Upper lobe of right lung (tissue), 1 donor: ENCODE measurements around the gene ZNF184. TPM values are rescaled to one million over a fixed set of nuclear protein-coding genes. Genes with fewer than 3 reads are reported as not detected.

Experiments
- ATAC-seq: fragments of 200-7000 bp; cut with Tn5 transposase; one replicate; pipeline ENCODE4 v1.9.1; 2020; ENCODE audit warnings: mild to moderate bottlenecking, moderate library complexity
- DNase-seq: peaks from one replicate; pipeline ENCODE4 v3.0.0-alpha.2; 2020
- H3K27ac ChIP-seq: fragments of 200-600 bp; one replicate; pipeline ENCODE4 v1.8.0; 2022
- H3K27me3 ChIP-seq: fragments of 200-600 bp; one replicate; pipeline ENCODE4 v1.8.0; 2022; ENCODE audit warnings: mild to moderate bottlenecking
- H3K36me3 ChIP-seq: fragments of 200-600 bp; one replicate; pipeline ENCODE4 v1.8.0; 2022
- H3K4me1 ChIP-seq: fragments of 200-600 bp; one replicate; pipeline ENCODE4 v1.8.0; 2022
- H3K4me3 ChIP-seq: fragments of 200-600 bp; one replicate; pipeline ENCODE4 v1.8.0; 2022; ENCODE audit warnings: mild to moderate bottlenecking
- H3K9me3 ChIP-seq: fragments of 200-600 bp; one replicate; pipeline ENCODE4 v1.8.0; 2022
- intact Hi-C: fragments of 100-400 bp; cut with DNase I; formaldehyde crosslinking; loops from one replicate; pipeline ENCODE4 v1.11.0; 2022
- total RNA-seq: library from RNA; stranded (reverse); fragmentation: NEBNext Ultra II Directional; extraction: Animal tissue kit (Norgen Biotek cat#: 25700); gene quantifications from one replicate; pipeline ENCODE4 v1.2.1, GENCODE V29; 2021
- TF ChIP-seq, protein P1 (sequence below): fragments of 200-600 bp; IDR thresholded peaks from one replicate; pipeline ENCODE4 v1.8.0; 2022; ENCODE audit warnings: antibody characterized with exemption
- donor health status: DM: no; HTN: yes; CAD: no; lungs with severe emphysema.

The ZNF184 gene
- total RNA-seq, 1 donor from 2014 or later, result 6.8 TPM

DNA sequence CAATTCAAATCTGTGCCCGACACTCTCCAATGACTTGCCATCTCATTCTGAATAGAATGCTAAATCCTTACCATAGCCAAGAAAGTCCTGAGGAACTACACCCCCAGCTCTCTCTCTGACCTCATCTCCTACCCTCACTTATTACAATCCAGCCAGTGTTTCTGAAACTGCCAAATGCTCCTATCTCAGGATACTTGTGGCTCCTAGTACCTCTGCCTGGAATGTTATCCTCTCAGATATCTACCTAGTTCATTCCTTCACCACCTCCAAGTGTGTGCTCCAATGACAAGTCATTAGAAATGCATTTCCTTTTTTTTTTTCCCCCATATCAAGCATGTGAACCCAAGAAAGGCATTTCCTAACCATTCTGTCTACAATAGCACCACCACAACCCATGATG lies 24.4 kb downstream of the ZNF184 start:
- no peak for ATAC-seq
- Histone ChIP-seq H3K4me3 (no peak overlapping the region), H3K27me3 (no peaks in the 10 kb centered on the region), H3K4me1 (no peaks in the 10 kb centered on the region), H3K9me3 (peaks cover 92% of the 10 kb centered on the region), H3K36me3 (peaks cover 15% of the 10 kb centered on the region), H3K27ac (no peak overlapping the region)
- intact Hi-C loops, result no loop called here
- TF ChIP-seq, protein P1, sequence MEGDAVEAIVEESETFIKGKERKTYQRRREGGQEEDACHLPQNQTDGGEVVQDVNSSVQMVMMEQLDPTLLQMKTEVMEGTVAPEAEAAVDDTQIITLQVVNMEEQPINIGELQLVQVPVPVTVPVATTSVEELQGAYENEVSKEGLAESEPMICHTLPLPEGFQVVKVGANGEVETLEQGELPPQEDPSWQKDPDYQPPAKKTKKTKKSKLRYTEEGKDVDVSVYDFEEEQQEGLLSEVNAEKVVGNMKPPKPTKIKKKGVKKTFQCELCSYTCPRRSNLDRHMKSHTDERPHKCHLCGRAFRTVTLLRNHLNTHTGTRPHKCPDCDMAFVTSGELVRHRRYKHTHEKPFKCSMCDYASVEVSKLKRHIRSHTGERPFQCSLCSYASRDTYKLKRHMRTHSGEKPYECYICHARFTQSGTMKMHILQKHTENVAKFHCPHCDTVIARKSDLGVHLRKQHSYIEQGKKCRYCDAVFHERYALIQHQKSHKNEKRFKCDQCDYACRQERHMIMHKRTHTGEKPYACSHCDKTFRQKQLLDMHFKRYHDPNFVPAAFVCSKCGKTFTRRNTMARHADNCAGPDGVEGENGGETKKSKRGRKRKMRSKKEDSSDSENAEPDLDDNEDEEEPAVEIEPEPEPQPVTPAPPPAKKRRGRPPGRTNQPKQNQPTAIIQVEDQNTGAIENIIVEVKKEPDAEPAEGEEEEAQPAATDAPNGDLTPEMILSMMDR, result no peak
- DNase-seq, result no peak

DNA sequence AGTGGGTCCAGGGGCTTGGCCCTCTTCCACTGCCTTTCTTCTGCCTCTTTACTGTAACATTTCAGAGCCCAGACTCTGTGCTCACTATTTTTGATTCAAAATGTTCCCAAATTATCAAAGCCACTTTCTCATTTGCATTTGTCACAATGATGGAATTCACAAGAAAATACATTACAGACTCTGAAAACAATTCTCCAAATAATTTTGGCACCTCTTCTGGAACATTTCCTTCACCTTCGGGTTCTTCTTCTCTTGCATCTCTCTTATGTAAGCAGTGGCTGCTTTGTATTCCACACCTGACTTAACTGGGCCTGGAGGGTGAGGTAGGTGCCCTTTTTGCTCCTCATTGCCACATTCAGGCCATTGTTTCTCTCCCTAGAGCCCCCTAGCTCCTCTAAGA lies 30.0 kb downstream of the ZNF184 start:
- H3K4me1 ChIP-seq, result no peaks in the 10 kb centered on the region
- H3K9me3 ChIP-seq, result peaks cover 38% of the 10 kb centered on the region
- TF ChIP-seq, protein P1, result no peak
- no peaks in the 10 kb centered on the region for H3K27me3 ChIP-seq
- H3K36me3 ChIP-seq, result no peaks in the 10 kb centered on the region
- no peak for ATAC-seq
- no peak overlapping the region for H3K4me3 ChIP-seq
- H3K27ac ChIP-seq, result no peak overlapping the region
- no peak for DNase-seq
- intact Hi-C loops, result no loop called here

DNA sequence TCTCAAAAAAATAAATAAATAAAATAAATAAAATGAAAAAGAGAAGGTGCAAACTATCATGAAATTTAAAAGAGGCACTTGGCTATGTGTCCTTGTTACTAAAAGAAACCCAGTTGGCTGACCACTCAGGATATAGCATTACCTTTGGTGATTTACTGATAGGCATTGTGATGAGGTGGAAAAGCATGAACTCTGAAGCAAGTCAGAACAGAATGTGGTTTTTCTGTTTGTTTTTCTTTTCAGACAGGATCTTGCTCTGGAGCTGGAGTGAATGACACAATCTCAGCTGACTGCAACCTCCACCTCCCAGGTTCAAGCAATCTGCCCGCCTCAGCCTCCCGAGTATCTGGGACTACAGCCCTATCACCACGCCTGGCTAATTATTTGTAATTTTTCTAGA lies 31.9 kb downstream of the ZNF184 start:
- Histone ChIP-seq H3K36me3 (no peaks in the 10 kb centered on the region), H3K27ac (no peak overlapping the region), H3K9me3 (peaks cover 23% of the 10 kb centered on the region), H3K4me1 (no peaks in the 10 kb centered on the region), H3K4me3 (no peak overlapping the region), H3K27me3 (no peaks in the 10 kb centered on the region)
- ATAC-seq (no peak), DNase-seq (no peak)
- intact Hi-C loops, result no loop called here
- TF ChIP-seq, protein P1, result no peak

DNA sequence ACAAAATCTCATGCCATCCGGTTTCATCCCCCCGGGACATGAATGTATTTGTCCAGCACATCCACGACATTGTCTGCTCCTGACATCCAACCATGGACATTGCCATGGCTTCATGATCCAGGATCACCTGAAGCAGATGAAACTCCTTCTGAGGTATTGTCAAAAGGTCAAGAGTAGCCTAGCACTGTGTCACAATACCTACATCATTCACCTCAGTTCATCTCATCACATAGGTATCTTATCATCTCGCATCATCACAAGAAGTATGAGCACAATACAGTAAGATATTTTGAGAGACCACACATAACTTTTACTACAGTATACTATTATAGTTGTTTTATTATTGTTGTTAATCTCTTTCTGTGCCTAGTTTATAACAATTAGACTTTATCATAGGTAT lies 33.5 kb downstream of the ZNF184 start:
- TF ChIP-seq, protein P1, result no peak
- intact Hi-C loops, result no loop called here

DNA sequence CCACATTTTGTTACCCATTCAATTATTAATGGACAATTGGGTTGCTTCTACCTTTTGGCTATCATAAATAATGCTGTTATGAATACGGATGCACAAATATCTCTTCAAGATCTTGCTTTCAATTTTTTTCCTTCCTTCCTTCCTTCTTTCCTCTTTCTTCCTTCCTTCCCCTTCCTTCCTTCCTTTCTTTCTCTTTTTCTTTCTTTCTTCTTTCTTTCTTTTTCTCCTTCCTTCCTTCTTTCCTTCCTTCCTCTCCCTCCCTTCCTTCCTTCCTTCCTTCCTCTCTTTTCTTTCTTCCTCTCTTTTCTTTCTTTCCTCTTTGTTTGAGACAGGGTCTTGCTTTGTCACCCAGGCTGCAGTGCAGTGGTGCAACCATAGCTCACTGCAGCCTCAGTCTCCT lies 39.2 kb downstream of the ZNF184 start:
- DNase-seq (no peak), ATAC-seq (no peak)
- TF ChIP-seq, protein P1, result no peak
- Histone ChIP-seq H3K4me3 (no peak overlapping the region), H3K4me1 (no peaks in the 10 kb centered on the region), H3K36me3 (no peaks in the 10 kb centered on the region), H3K9me3 (no peaks in the 10 kb centered on the region), H3K27ac (no peak overlapping the region), H3K27me3 (no peaks in the 10 kb centered on the region)
- intact Hi-C loops, result no loop called here

More for the DNA sequence above, 33.5 kb downstream of the ZNF184 start:
- Histone ChIP-seq H3K36me3 (no peaks in the 10 kb centered on the region), H3K4me1 (no peaks in the 10 kb centered on the region), H3K9me3 (peaks cover 7% of the 10 kb centered on the region), H3K27ac (no peak overlapping the region), H3K4me3 (no peak overlapping the region), H3K27me3 (no peaks in the 10 kb centered on the region)
- ATAC-seq (no peak), DNase-seq (no peak)

DNA sequence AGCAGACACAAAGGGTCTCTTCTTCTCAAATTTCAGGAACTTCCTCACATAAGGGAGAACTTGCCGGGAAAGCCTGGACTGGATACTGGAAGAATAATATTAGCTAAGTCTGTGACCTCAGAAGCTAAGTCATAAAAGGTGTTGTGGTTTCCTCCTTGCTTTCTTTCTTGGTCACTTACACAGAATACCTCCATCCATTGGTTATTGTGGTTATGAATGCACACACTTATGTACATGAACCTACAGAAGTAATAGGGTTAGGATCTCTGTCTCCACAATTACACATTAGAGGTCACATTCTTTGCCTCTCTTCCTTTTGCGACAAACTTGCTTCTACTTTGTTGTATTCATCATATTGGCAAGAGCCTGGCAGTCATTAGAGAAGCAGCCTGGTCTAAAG lies 43.9 kb downstream of the ZNF184 start:
- DNase-seq (no peak), ATAC-seq (no peak)
- Histone ChIP-seq H3K9me3 (no peaks in the 10 kb centered on the region), H3K36me3 (no peaks in the 10 kb centered on the region), H3K27me3 (no peaks in the 10 kb centered on the region), H3K4me3 (no peak overlapping the region), H3K27ac (no peak overlapping the region), H3K4me1 (no peaks in the 10 kb centered on the region)
- intact Hi-C loops, result no loop called here
- TF ChIP-seq, protein P1, result no peak
